ENCODE results near the gene FAM184B.
A peak's percentile ranks its signal among the peaks of the same experiment; 100 is the strongest.

FAM184B gene

GRCh38 chr4:17797808-17798207, 16.4 kb upstream of the FAM184B start:
- DNase-seq (ENCODE audit: low read depth): no peak
- H3K4me3 ChIP-seq (ENCODE audit: low read length): no peak overlapping the region
- no peak for TF ChIP-seq CTCF (conservative IDR thresholded peaks at IDR 0.05; ENCODE audit: low read length)

- no peak for TF ChIP-seq CTCF (conservative IDR thresholded peaks at IDR 0.05; ENCODE audit: low read length)
- no peak overlapping the region for H3K4me3 ChIP-seq (ENCODE audit: low read length)
- DNase-seq (ENCODE audit: low read depth): no peak
Measured at GRCh38 chr4:17794730-17795129, 13.3 kb upstream of the FAM184B start.

- no peak for DNase-seq (ENCODE audit: low read depth)
- no peak overlapping the region for H3K4me3 ChIP-seq (ENCODE audit: low read length)
- no peak for TF ChIP-seq CTCF (conservative IDR thresholded peaks at IDR 0.05; ENCODE audit: low read length)
Measured at GRCh38 chr4:17788956-17789355, 7.5 kb upstream of the FAM184B start.

- TF ChIP-seq CTCF (conservative IDR thresholded peaks at IDR 0.05; ENCODE audit: low read length): no peak
- no peak for DNase-seq (ENCODE audit: low read depth)
- H3K4me3 ChIP-seq (ENCODE audit: low read length): no peak overlapping the region
Measured at GRCh38 chr4:17787315-17787714, 5.9 kb upstream of the FAM184B start.

- no peak overlapping the region for H3K4me3 ChIP-seq (ENCODE audit: low read length)
- no peak for TF ChIP-seq CTCF (conservative IDR thresholded peaks at IDR 0.05; ENCODE audit: low read length)
- DNase-seq (ENCODE audit: low read depth): no peak
Measured at GRCh38 chr4:17786567-17786966, 5.1 kb upstream of the FAM184B start.

GRCh38 chr4:17785858-17786257, 4.4 kb upstream of the FAM184B start:
- peak; percentile 11; the same call in 1 of the 2 replicates for TF ChIP-seq CTCF (conservative IDR thresholded peaks at IDR 0.05; ENCODE audit: low read length)
- H3K4me3 ChIP-seq (ENCODE audit: low read length): no peak overlapping the region
- no peak for DNase-seq (ENCODE audit: low read depth)

- peak overlapping the region; percentile 55 for H3K4me3 ChIP-seq (ENCODE audit: low read length)
- DNase-seq (ENCODE audit: low read depth): peak; percentile 61
- TF ChIP-seq CTCF (conservative IDR thresholded peaks at IDR 0.05; ENCODE audit: low read length): no peak
Measured at GRCh38 chr4:17780501-17781299, 721 bp downstream of the FAM184B start.

Data from AG10803 (cell line).